T-helper 2 cell treated with Interferon-gamma antibody and Interleukin-4, amounts not matched to agents 5 μg/mL and 100 μg/mL, for 36 hours (primary cell): ENCODE data around the gene SEMA4D.

ENCODE experiments used
- DNase-seq: peaks from one replicate; pipeline ENCODE4 v3.0.0; 2021; ENCODE audit warnings: low spot score
- H3K27ac Mint-ChIP-seq: one replicate; pipeline ENCODE4 v1.8.0; 2021; ENCODE audit warnings: mild to moderate bottlenecking, mixed read lengths
- H3K27me3 Mint-ChIP-seq: one replicate; pipeline ENCODE4 v1.8.0; 2021; ENCODE audit warnings: low read depth, mixed read lengths
- H3K36me3 Mint-ChIP-seq: one replicate; pipeline ENCODE4 v1.8.0; 2021; ENCODE audit warnings: low read depth, mixed read lengths
- H3K4me1 Mint-ChIP-seq: one replicate; pipeline ENCODE4 v1.8.0; 2021; ENCODE audit warnings: low read depth, mixed read lengths
- H3K4me3 Mint-ChIP-seq: one replicate; pipeline ENCODE4 v1.8.0; 2022; ENCODE audit warnings: mild to moderate bottlenecking, moderate library complexity, mixed read lengths
- H3K9me3 Mint-ChIP-seq: one replicate; pipeline ENCODE4 v1.8.0; 2021; ENCODE audit warnings: mixed read lengths

The SEMA4D gene

GRCh38 chr9:89467278-89467625 lies 30.7 kb downstream of the SEMA4D start:
- Mint-ChIP-seq H3K4me3 (peak overlapping the region; percentile 80), H3K4me1 (peaks cover 88% of the 10 kb centered on the region), H3K27ac (peak overlapping the region; percentile 92), H3K36me3 (peaks cover 79% of the 10 kb centered on the region), H3K27me3 (no peaks in the 10 kb centered on the region), H3K9me3 (no peaks in the 10 kb centered on the region)
- no peak for DNase-seq

GRCh38 chr9:89466451-89467277 lies 31.2 kb downstream of the SEMA4D start:
- Mint-ChIP-seq H3K4me1 (peaks cover 89% of the 10 kb centered on the region), H3K4me3 (peak overlapping the region; percentile 80), H3K27ac (peak overlapping the region; percentile 92), H3K27me3 (no peaks in the 10 kb centered on the region), H3K36me3 (peaks cover 79% of the 10 kb centered on the region), H3K9me3 (no peaks in the 10 kb centered on the region)
- peak; percentile 75 for DNase-seq

- H3K27me3 Mint-ChIP-seq = no peaks in the 10 kb centered on the region
- no peak for DNase-seq
- peaks cover 80% of the 10 kb centered on the region for H3K36me3 Mint-ChIP-seq
- H3K4me1 Mint-ChIP-seq = peaks cover 90% of the 10 kb centered on the region
- H3K27ac Mint-ChIP-seq = peak overlapping the region; percentile 92
- no peaks in the 10 kb centered on the region for H3K9me3 Mint-ChIP-seq
- peak overlapping the region; percentile 80 for H3K4me3 Mint-ChIP-seq
These were observed 32.1 kb downstream of the SEMA4D start for GRCh38 chr9:89465726-89466308.

DNA sequence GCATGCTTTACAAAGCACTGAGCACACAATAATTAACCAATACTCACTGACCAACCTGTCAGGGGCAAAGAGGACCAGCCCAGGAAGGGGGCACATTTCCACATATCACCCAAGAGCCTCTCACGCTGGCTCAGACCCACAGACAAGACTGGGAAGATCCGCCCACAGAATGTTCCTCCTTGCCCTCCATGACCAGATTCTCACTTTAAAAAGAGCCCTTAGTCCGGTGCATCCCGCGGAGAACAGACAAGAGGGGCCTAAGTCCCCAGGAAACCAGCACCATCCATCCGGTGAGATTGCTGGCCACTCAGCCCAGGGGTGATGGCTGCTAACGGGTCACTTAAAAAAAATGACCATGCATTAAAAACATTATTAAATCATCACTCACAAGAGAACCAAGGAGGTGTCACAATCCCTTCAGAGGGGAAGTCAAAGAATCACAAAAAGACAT lies 32.9 kb downstream of the SEMA4D start:
- Mint-ChIP-seq H3K27me3 (no peaks in the 10 kb centered on the region), H3K4me3 (peak overlapping the region; percentile 80), H3K27ac (peak overlapping the region; percentile 92), H3K36me3 (peaks cover 81% of the 10 kb centered on the region), H3K9me3 (no peaks in the 10 kb centered on the region), H3K4me1 (peaks cover 91% of the 10 kb centered on the region)
- no peak for DNase-seq

GRCh38 chr9:89464300-89464901 lies 33.5 kb downstream of the SEMA4D start:
- Mint-ChIP-seq H3K4me1 (peaks cover 91% of the 10 kb centered on the region), H3K36me3 (peaks cover 80% of the 10 kb centered on the region), H3K9me3 (no peaks in the 10 kb centered on the region), H3K4me3 (peak overlapping the region; percentile 80), H3K27ac (peak overlapping the region; percentile 92), H3K27me3 (no peaks in the 10 kb centered on the region)
- DNase-seq = peak; percentile 35

- Mint-ChIP-seq H3K27ac (peak overlapping the region; percentile 92), H3K4me1 (peaks cover 90% of the 10 kb centered on the region), H3K4me3 (peak overlapping the region; percentile 80), H3K27me3 (no peaks in the 10 kb centered on the region), H3K36me3 (peaks cover 74% of the 10 kb centered on the region), H3K9me3 (no peaks in the 10 kb centered on the region)
- no peak for DNase-seq
These were observed 34.9 kb downstream of the SEMA4D start for GRCh38 chr9:89462817-89463683.

GRCh38 chr9:89462199-89462598 lies 35.7 kb downstream of the SEMA4D start:
- H3K27me3 Mint-ChIP-seq = no peaks in the 10 kb centered on the region
- H3K4me3 Mint-ChIP-seq = peak overlapping the region; percentile 80
- DNase-seq = no peak
- peak overlapping the region; percentile 92 for H3K27ac Mint-ChIP-seq
- peaks cover 71% of the 10 kb centered on the region for H3K36me3 Mint-ChIP-seq
- no peaks in the 10 kb centered on the region for H3K9me3 Mint-ChIP-seq
- peaks cover 91% of the 10 kb centered on the region for H3K4me1 Mint-ChIP-seq

DNA sequence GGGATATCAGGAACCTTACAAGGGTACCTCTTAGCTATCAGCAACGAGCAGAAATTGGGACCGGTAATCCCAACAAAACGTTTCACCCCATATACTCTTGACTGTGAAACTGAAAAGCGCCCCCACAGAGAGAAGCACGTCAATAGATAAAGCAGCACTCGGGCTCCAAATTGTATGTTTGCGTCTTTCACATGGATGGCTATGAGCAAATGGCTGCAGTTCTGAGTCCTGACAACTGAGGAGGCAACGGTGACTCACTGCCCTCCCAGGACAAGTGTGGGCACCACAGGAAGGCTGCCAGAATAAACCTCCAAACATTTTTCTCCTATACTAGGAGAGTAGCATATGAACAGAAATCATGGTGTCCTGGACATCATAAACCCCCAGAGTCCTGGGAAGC lies 36.6 kb downstream of the SEMA4D start:
- H3K4me3 Mint-ChIP-seq = peak overlapping the region; percentile 38
- H3K27ac Mint-ChIP-seq = peak overlapping the region; percentile 79
- no peaks in the 10 kb centered on the region for H3K27me3 Mint-ChIP-seq
- H3K36me3 Mint-ChIP-seq = peaks cover 68% of the 10 kb centered on the region
- H3K4me1 Mint-ChIP-seq = peaks cover 91% of the 10 kb centered on the region
- no peaks in the 10 kb centered on the region for H3K9me3 Mint-ChIP-seq
- peak; percentile 71 for DNase-seq

- Mint-ChIP-seq H3K36me3 (peaks cover 68% of the 10 kb centered on the region), H3K4me3 (peak overlapping the region; percentile 50), H3K27me3 (no peaks in the 10 kb centered on the region), H3K4me1 (peaks cover 91% of the 10 kb centered on the region), H3K27ac (peak overlapping the region; percentile 79), H3K9me3 (no peaks in the 10 kb centered on the region)
- no peak for DNase-seq
These were observed 37.4 kb downstream of the SEMA4D start for GRCh38 chr9:89460551-89460950.

- H3K4me3 Mint-ChIP-seq = peak overlapping the region; percentile 1
- DNase-seq = no peak
- H3K9me3 Mint-ChIP-seq = no peaks in the 10 kb centered on the region
- peaks cover 61% of the 10 kb centered on the region for H3K36me3 Mint-ChIP-seq
- H3K27ac Mint-ChIP-seq = peak overlapping the region; percentile 75
- no peaks in the 10 kb centered on the region for H3K27me3 Mint-ChIP-seq
- H3K4me1 Mint-ChIP-seq = peaks cover 87% of the 10 kb centered on the region
These were observed 39.0 kb downstream of the SEMA4D start for GRCh38 chr9:89458768-89459496.

- peak overlapping the region; percentile 74 for H3K4me3 Mint-ChIP-seq
- no peaks in the 10 kb centered on the region for H3K9me3 Mint-ChIP-seq
- peaks cover 83% of the 10 kb centered on the region for H3K4me1 Mint-ChIP-seq
- H3K27me3 Mint-ChIP-seq = no peaks in the 10 kb centered on the region
- peaks cover 62% of the 10 kb centered on the region for H3K36me3 Mint-ChIP-seq
- no peak for DNase-seq
- H3K27ac Mint-ChIP-seq = peak overlapping the region; percentile 85
These were observed 40.5 kb downstream of the SEMA4D start for GRCh38 chr9:89457376-89457855.

GRCh38 chr9:89455356-89455824 lies 42.5 kb downstream of the SEMA4D start:
- Mint-ChIP-seq H3K4me1 (peaks cover 79% of the 10 kb centered on the region), H3K9me3 (no peaks in the 10 kb centered on the region), H3K36me3 (peaks cover 57% of the 10 kb centered on the region), H3K27ac (peak overlapping the region; percentile 85), H3K27me3 (no peaks in the 10 kb centered on the region), H3K4me3 (peak overlapping the region; percentile 74)
- no peak for DNase-seq
